GM18507 (cell line): ENCODE measurements around the gene LYPD6B.

Source experiments
- DNase-seq: peaks from one replicate; pipeline ENCODE4 v3.0.0; 2011; ENCODE audit warnings: low read depth; ENCODE audit not compliant: insufficient read length; ENCODE audit errors: extremely low spot score
- FAIRE-seq: peaks from 2 replicates; lab custom pipeline; 2011; peaks lifted over from hg19 to GRCh38; lab: Jason Lieb, UNC

Gene LYPD6B

GRCh38 chr2:149094217-149095015, 55.9 kb downstream of the LYPD6B start:
- FAIRE-seq (no peak), DNase-seq (no peak)

GRCh38 chr2:149098701-149099100, 60.2 kb downstream of the LYPD6B start:
- no peak for FAIRE-seq
- no peak for DNase-seq

- FAIRE-seq (no peak), DNase-seq (no peak)
Observed at GRCh38 chr2:149099298-149099697, 60.8 kb downstream of the LYPD6B start.

- no peak for FAIRE-seq
- DNase-seq, result no peak
Observed at GRCh38 chr2:149100739-149101699, 62.5 kb downstream of the LYPD6B start.

GRCh38 chr2:149101818-149102217, 63.3 kb downstream of the LYPD6B start:
- no peak for DNase-seq
- FAIRE-seq, result no peak

GRCh38 chr2:149103081-149103620, 64.7 kb downstream of the LYPD6B start:
- FAIRE-seq, result no peak
- DNase-seq, result no peak

- DNase-seq (no peak), FAIRE-seq (no peak)
Observed at GRCh38 chr2:149104221-149104620, 65.7 kb downstream of the LYPD6B start.

GRCh38 chr2:149112068-149112467, 73.6 kb downstream of the LYPD6B start:
- DNase-seq, result no peak
- FAIRE-seq, result no peak

GRCh38 chr2:149112713-149113112, 74.2 kb downstream of the LYPD6B start:
- FAIRE-seq (no peak), DNase-seq (no peak)

- DNase-seq (no peak), FAIRE-seq (no peak)
Observed at GRCh38 chr2:149115781-149116180, 77.3 kb downstream of the LYPD6B start.

- DNase-seq (no peak), FAIRE-seq (no peak)
Observed at GRCh38 chr2:149119368-149119767, 80.9 kb downstream of the LYPD6B start.

- DNase-seq (no peak), FAIRE-seq (no peak)
Observed at GRCh38 chr2:149122516-149122915, 84.0 kb downstream of the LYPD6B start.

- DNase-seq (no peak), FAIRE-seq (no peak)
Observed at GRCh38 chr2:149125031-149125725, 86.7 kb downstream of the LYPD6B start.

GRCh38 chr2:149129433-149129832, 90.9 kb downstream of the LYPD6B start:
- FAIRE-seq, result no peak

GRCh38 chr2:149132339-149132738, 93.8 kb downstream of the LYPD6B start:
- no peak for FAIRE-seq

More at GRCh38 chr2:149129433-149129832, 90.9 kb downstream of the LYPD6B start:
- no peak for DNase-seq

GRCh38 chr2:149132901-149133300, 94.4 kb downstream of the LYPD6B start:
- FAIRE-seq (no peak), DNase-seq (no peak)

More at GRCh38 chr2:149132339-149132738, 93.8 kb downstream of the LYPD6B start:
- no peak for DNase-seq

- no peak for DNase-seq
- FAIRE-seq, result no peak
Observed at GRCh38 chr2:149134335-149134923, 95.9 kb downstream of the LYPD6B start.

- FAIRE-seq, result no peak
- no peak for DNase-seq
Observed at GRCh38 chr2:149136111-149136510, 97.6 kb downstream of the LYPD6B start.

GRCh38 chr2:149141046-149141445, 102.5 kb downstream of the LYPD6B start:
- FAIRE-seq (no peak), DNase-seq (no peak)
